Measurements from ENCODE around the gene TAP2. TPM values are rescaled to one million over a fixed set of nuclear protein-coding genes. Genes with fewer than 3 reads are reported as not detected.

Gene TAP2
- total RNA-seq, 1 experiment from 2014 or later: 180 TPM

GRCh38 chr6:32851025-32851424 is 12.5 kb upstream of the TAP2 start:
- Mint-ChIP-seq H3K4me1 (ENCODE audit: low read depth, unreplicated experiment) (peaks cover 30% of the 10 kb centered on the region), H3K27me3 (ENCODE audit: unreplicated experiment) (no peaks in the 10 kb centered on the region), H3K9me3 (ENCODE audit: low read depth, unreplicated experiment) (no peaks in the 10 kb centered on the region), H3K4me3 (ENCODE audit: low read depth, unreplicated experiment) (no peak overlapping the region), H3K36me3 (ENCODE audit: insufficient read depth, unreplicated experiment) (peaks cover 48% of the 10 kb centered on the region), H3K27ac (ENCODE audit: unreplicated experiment) (no peak overlapping the region)
- CTCF ChIA-PET: interaction anchor here (0.6 to 1.5 kb wide), 3 partner anchors 10 to 134 kb away, joined by 4 to 10 read pairs (median 5); partner anchors contain the start of gene TAP2
- BruUV-seq (replicated peaks): no TSS peak
- TF ChIP-seq, protein P1, sequence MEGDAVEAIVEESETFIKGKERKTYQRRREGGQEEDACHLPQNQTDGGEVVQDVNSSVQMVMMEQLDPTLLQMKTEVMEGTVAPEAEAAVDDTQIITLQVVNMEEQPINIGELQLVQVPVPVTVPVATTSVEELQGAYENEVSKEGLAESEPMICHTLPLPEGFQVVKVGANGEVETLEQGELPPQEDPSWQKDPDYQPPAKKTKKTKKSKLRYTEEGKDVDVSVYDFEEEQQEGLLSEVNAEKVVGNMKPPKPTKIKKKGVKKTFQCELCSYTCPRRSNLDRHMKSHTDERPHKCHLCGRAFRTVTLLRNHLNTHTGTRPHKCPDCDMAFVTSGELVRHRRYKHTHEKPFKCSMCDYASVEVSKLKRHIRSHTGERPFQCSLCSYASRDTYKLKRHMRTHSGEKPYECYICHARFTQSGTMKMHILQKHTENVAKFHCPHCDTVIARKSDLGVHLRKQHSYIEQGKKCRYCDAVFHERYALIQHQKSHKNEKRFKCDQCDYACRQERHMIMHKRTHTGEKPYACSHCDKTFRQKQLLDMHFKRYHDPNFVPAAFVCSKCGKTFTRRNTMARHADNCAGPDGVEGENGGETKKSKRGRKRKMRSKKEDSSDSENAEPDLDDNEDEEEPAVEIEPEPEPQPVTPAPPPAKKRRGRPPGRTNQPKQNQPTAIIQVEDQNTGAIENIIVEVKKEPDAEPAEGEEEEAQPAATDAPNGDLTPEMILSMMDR (IDR thresholded peaks at IDR 0.05; ENCODE audit: unreplicated experiment): no peak
- DNase-seq: no peak
- intact Hi-C loops (cut with micrococcal nuclease; ENCODE audit: unreplicated experiment): no loop called here

DNA sequence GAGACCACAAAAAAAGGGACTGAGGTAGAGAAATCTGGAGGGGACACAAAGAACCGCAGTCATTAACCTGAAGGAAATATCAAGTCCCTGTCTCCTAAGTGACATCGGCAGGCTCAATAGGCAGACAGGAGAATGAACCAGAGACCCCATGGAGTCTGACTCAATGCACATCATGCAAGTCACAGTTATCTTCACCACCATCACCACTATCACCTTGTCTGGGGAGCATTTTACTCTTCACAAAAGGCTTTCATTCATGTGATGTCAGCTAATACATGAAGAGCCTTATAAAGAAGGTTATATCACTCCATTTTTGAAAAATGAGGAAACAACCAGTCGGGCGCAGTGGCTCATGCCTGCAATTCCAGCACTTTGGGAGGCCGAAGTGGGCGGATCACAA is 10.6 kb upstream of the TAP2 start:
- intact Hi-C loops (cut with micrococcal nuclease; ENCODE audit: unreplicated experiment): no loop called here
- H3K27me3 Mint-ChIP-seq (ENCODE audit: unreplicated experiment): no peaks in the 10 kb centered on the region
- no peaks in the 10 kb centered on the region for H3K9me3 Mint-ChIP-seq (ENCODE audit: low read depth, unreplicated experiment)
- TF ChIP-seq, protein P1 (IDR thresholded peaks at IDR 0.05; ENCODE audit: unreplicated experiment): no peak
- no peak overlapping the region for H3K27ac Mint-ChIP-seq (ENCODE audit: unreplicated experiment)
- H3K36me3 Mint-ChIP-seq (ENCODE audit: insufficient read depth, unreplicated experiment): peaks cover 50% of the 10 kb centered on the region
- no peak overlapping the region for H3K4me3 Mint-ChIP-seq (ENCODE audit: low read depth, unreplicated experiment)
- CTCF ChIA-PET: interaction anchor here (0.7 kb wide), 1 partner anchor 11 kb away, joined by 3 read pairs; the partner anchor contains the start of gene TAP2
- peaks cover 24% of the 10 kb centered on the region for H3K4me1 Mint-ChIP-seq (ENCODE audit: low read depth, unreplicated experiment)
- no TSS peak for BruUV-seq (replicated peaks)
- DNase-seq: no peak

DNA sequence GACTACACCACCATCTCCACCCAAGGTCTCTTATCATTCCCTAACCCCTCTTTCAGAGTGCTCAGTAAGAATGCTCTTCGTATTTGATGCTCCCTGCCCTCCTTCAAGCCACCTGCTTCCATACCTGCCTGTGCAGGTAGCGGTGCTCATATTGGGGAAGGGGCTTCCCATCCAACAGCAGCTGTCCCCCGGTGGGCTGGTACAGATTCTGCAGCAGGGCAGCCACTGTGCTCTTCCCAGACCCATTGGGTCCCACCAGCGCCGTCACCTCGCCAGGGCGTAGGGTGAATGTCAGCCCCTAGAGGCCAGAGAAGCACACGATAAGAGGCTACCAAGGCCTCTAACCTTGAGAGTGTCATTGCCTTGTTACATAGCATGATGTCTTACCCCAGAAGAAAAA is 9.3 kb upstream of the TAP2 start:
- no TSS peak for BruUV-seq (replicated peaks)
- no peaks in the 10 kb centered on the region for H3K9me3 Mint-ChIP-seq (ENCODE audit: low read depth, unreplicated experiment)
- H3K36me3 Mint-ChIP-seq (ENCODE audit: insufficient read depth, unreplicated experiment): peaks cover 50% of the 10 kb centered on the region
- CTCF ChIA-PET: no interaction called here
- no peaks in the 10 kb centered on the region for H3K27me3 Mint-ChIP-seq (ENCODE audit: unreplicated experiment)
- H3K4me3 Mint-ChIP-seq (ENCODE audit: low read depth, unreplicated experiment): no peak overlapping the region
- DNase-seq: no peak
- no peak overlapping the region for H3K27ac Mint-ChIP-seq (ENCODE audit: unreplicated experiment)
- TF ChIP-seq, protein P1 (IDR thresholded peaks at IDR 0.05; ENCODE audit: unreplicated experiment): no peak
- H3K4me1 Mint-ChIP-seq (ENCODE audit: low read depth, unreplicated experiment): peaks cover 29% of the 10 kb centered on the region
- intact Hi-C loops (cut with micrococcal nuclease; ENCODE audit: unreplicated experiment): no loop called here

- Mint-ChIP-seq H3K27ac (ENCODE audit: unreplicated experiment) (no peak overlapping the region), H3K4me3 (ENCODE audit: low read depth, unreplicated experiment) (no peak overlapping the region), H3K9me3 (ENCODE audit: low read depth, unreplicated experiment) (no peaks in the 10 kb centered on the region), H3K4me1 (ENCODE audit: low read depth, unreplicated experiment) (peaks cover 30% of the 10 kb centered on the region), H3K27me3 (ENCODE audit: unreplicated experiment) (no peaks in the 10 kb centered on the region), H3K36me3 (ENCODE audit: insufficient read depth, unreplicated experiment) (peaks cover 44% of the 10 kb centered on the region)
- CTCF ChIA-PET: no interaction called here
- DNase-seq: no peak
- BruUV-seq (replicated peaks): no TSS peak
- intact Hi-C loops (cut with micrococcal nuclease; ENCODE audit: unreplicated experiment): no loop called here
- TF ChIP-seq, protein P1 (IDR thresholded peaks at IDR 0.05; ENCODE audit: unreplicated experiment): no peak
Measured at GRCh38 chr6:32847004-32847403, 8.5 kb upstream of the TAP2 start.

All from Calu3 (cell line).